Cardiac septum (tissue), 1 donor: ENCODE measurements around the gene ZFYVE28. TPM values are rescaled to one million over a fixed set of nuclear protein-coding genes. Genes with fewer than 3 reads are reported as not detected.

Source experiments
- DNase-seq: peaks from one replicate; pipeline ENCODE4 v3.0.0-alpha.2; 2020; ENCODE audit warnings: low spot score
- intact Hi-C: fragments of 100-400 bp; cut with DNase I; formaldehyde crosslinking; loops from one replicate; pipeline ENCODE4 v1.14.0; 2022
- total RNA-seq: library from RNA; stranded (reverse); fragmentation: NEBNext Ultra II Directional; extraction: Animal tissue kit (Norgen Biotek cat#: 25700); gene quantifications from one replicate; pipeline ENCODE4 v1.2.1, GENCODE V29; 2021
- donor health status: DM: no; HTN: no; CAD: no.

The ZFYVE28 gene
- total RNA-seq, 1 donor from 2014 or later, result 4.4 TPM

- DNase-seq, result peak; percentile 76
- intact Hi-C loops, result loop anchor here (5.0 kb wide), 1 partner anchor 276 kb away; the partner anchor contains the start of gene FAM193A
Measured at GRCh38 chr4:2261853-2262144, 156.6 kb downstream of the ZFYVE28 start, which contains the start of gene MXD4. Gene MXD4 (minus strand): TSS chr4:2262109. CDS start chr4:2261980, 129 bp downstream.

- intact Hi-C loops, result loop anchor here (5.0 kb wide), 1 partner anchor 276 kb away; the partner anchor contains the start of gene FAM193A
- DNase-seq, result peak; percentile 80
Measured at GRCh38 chr4:2261110-2261852, 157.2 kb downstream of the ZFYVE28 start.

GRCh38 chr4:2260344-2261109, 157.9 kb downstream of the ZFYVE28 start:
- peak; percentile 73 for DNase-seq
- intact Hi-C loops, result loop anchor here (5.0 kb wide), 1 partner anchor 277 kb away; the partner anchor contains the start of gene FAM193A

DNA sequence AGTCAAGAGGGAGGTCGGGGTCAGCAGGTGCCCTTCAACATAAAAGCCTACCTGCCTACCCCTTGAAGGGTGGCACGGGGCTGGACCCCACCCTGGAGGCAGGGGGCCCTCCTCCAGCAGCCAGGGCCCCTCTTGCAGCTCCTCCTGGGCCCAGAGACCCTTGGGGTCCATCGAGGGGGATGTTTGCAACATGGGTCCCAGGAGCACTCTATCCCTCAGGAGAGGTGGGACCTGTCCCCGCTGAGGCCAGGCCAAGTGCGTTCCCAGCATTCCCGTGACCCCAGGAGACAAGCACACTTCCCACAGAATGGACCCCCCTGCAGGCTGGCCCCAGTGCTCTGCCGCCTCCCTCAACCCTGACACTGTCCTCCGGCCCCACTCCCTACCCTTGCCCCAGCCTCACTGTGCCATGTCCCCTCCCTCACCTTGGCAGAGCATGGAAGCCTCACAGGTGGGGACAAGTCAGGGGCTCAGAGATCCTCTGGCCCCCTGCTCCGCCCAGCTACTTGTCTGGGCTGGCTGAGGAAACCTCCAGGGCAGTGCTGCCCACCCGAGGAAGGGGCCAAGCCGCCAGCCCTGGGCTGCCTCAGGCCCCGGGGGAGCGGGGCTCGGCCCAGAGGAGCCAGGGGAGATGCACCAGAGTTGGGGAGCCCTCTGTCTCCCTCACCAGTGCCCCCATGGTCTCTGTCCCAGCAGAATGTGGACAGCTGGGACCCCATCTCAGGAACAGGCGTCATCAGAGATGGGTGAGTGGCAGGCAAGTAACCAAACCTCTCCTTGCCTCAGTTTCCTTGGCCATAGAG, 158.7 kb downstream of the ZFYVE28 start:
- intact Hi-C loops, result loop anchor here (5.0 kb wide), 1 partner anchor 278 kb away; the partner anchor contains the start of gene FAM193A
- no peak for DNase-seq

- peak; percentile 73 for DNase-seq
- intact Hi-C loops, result no loop called here
Measured at GRCh38 chr4:2259036-2259540, 159.4 kb downstream of the ZFYVE28 start.

DNA sequence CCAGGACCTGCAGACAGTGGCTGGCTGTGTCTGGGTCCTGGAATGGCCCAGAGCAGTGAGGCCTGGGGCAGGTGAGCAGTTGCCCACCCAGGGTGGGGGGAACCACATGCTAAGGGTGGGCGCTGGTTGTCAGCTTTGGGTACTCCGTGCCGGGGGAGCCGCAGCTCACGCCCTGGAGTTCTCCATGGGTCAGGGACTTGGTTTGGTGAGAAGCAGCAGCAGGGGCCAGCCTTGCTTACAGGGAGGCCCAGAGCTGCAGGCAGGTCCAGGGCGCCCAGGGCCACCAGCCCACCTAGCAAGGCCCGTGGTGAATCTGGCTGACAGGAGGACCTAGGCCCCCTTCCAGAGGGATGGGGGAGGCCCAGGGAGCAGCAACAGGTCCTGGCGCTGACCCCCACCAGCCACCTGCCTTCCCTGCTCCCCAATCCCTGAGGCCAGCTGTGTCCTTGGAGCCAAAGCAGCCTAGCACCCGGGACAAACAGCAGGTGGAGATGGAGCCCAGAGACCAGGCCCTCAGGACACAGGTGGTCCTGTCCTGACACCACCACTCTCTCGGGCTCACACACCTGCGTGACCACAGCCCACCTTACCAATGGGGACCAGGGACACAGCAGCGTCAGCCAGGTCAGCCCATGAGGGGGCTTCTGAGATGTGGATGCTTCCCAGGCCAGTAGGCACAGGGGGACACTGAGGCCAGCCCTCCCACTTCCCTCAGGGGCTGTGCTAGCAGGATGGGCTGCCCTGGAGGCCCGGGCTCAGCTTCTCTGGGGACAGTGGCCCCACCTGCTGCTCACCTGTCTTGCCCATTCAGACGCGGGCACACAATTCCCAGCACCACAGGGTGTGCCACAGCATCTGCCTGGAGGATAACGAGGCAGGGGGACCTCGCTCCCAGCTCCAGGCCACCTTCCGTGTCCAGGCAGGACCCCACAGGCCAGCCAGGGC, 160.1 kb downstream of the ZFYVE28 start:
- DNase-seq, result peak; percentile 74
- intact Hi-C loops, result no loop called here

DNA sequence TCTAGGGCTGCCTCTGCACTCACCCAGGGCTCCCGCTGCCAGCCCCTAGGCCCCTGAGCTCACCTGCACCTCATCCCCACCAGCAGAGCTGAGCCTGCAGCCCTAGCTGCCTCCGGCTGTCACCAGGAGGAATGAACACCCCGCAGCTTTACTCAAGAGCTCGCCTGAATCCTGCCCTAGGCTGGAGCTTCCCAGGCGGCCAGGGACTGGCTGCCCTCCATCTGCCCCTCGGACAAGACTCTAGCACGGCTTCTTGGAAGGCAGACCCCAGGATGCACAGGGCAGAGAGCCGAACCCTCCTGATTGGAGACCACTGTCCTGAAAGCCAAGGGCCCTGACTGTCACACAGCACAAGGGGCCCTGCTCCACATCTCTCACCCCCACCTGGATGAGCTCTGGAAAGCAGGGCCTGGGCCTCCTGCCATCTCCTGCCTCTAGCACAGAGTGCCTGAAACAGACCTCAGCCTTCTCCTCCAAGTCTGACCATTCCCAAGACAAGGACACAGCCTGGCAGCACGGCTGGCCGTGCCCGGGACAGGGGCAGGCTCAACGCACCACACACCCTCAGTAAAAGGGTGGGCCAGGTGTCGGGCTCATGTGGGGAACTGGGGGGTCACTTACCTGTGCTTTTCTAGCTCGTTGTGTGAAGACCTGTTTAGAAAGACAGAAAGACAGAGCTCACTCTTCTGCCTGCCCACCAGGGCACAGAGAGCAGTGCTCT, 160.9 kb downstream of the ZFYVE28 start:
- intact Hi-C loops, result loop anchor here (2.0 kb wide), 1 partner anchor 15 kb away; the partner anchor contains the start of genes HAUS3 and POLN
- peak; percentile 75 for DNase-seq

DNA sequence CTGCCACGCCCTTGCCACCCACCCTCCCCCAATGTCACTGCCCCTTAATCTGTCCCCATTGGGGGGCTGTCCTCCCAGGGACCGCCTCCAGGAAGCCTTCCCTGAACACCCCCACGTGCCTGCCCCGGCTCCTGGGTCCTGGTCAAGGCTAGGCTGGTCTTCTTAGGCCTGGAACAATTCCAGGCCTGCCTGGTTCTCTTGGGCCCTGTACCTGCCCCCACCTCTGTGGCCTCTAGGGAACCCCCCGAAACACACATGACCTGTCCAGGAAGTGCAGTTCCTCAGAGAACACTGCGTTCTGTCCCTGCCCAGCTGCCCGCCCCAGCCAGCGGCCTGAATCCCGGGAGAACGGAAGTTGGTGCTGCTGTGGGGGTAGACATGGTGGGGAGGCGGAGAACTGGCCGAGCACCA, 161.7 kb downstream of the ZFYVE28 start:
- intact Hi-C loops, result loop anchor here (2.0 kb wide), 1 partner anchor 14 kb away; the partner anchor contains the start of genes HAUS3 and POLN

GRCh38 chr4:2256156-2256731, 162.2 kb downstream of the ZFYVE28 start:
- intact Hi-C loops, result loop anchor here (2.0 kb wide), 1 partner anchor 13 kb away; the partner anchor contains the start of genes HAUS3 and POLN
- DNase-seq, result no peak

More for the DNA sequence above, 161.7 kb downstream of the ZFYVE28 start:
- peak; percentile 70 for DNase-seq

DNA sequence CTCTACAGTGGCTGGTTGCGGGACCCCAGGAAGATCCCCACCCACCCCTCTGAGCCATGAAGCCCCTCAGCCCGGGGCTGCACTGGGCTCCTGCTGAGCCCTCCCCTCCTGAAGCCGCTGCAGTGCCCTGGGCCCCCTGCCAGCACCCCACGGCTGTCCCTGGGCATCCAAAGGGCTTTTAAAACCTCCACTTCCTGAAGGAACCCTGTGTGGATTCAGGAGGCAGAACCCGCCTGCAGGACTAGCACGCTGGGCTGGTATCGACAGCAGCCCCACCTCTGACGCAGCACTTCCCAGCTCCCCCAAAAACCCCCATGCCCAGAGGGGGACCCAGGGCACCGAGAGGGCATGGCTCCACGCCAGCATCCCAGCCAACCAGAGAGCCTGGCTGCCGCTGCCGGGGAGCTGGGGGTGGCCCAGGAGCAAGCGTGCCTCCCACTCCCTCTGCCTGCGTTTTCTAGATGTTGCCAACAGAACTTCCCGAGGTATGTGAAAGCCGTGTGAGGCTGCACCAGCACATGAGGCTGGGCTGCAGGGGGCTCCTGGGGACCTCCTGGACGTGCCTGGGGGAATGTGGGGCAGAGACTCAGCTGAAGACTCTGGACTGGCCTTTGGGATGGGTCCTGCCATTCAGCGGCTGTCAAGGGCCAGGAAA, 162.8 kb downstream of the ZFYVE28 start:
- peak; percentile 78 for DNase-seq
- intact Hi-C loops, result loop anchor here (2.0 kb wide), 1 partner anchor 13 kb away; the partner anchor contains the start of genes HAUS3 and POLN

- DNase-seq, result peak; percentile 70
- intact Hi-C loops, result no loop called here
Measured at GRCh38 chr4:2254665-2255500, 163.6 kb downstream of the ZFYVE28 start.

GRCh38 chr4:2253160-2254084, 165.0 kb downstream of the ZFYVE28 start:
- intact Hi-C loops, result no loop called here
- DNase-seq, result peak; percentile 72

GRCh38 chr4:2252530-2253091, 165.8 kb downstream of the ZFYVE28 start:
- no peak for DNase-seq
- intact Hi-C loops, result no loop called here

- intact Hi-C loops, result no loop called here
- no peak for DNase-seq
Measured at GRCh38 chr4:2251795-2252529, 166.5 kb downstream of the ZFYVE28 start.
